SHP77 (cell line): ENCODE data around the gene ZNRF4.

Experiments used
- DNase-seq, 2 experiments: peaks; one replicate each; lab custom pipeline; 2025; lab: John Stamatoyannopoulos, UW

The ZNRF4 gene

DNA sequence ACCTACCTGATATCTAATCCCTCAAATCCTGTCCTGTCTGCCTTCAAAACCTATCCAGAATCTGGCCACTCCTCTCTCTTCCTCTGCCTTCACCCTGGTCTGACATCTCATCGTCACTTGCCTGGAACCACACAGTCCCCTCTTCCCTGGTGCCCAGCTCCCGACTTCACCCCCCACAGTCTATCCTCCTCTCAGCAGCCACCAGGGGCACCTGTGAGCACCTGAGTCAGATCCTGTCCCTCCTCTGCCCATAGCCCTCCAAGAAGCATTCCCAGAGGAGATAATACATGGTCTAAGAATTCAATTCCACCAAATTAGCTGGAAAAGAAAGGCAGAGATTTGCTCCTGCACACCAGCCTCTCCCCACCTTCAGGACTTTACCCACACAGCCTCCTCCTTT, 48.9 kb downstream of the ZNRF4 start:
- no peak for DNase-seq
